Measurements from ENCODE around the gene ING5.

ING5 gene

DNA sequence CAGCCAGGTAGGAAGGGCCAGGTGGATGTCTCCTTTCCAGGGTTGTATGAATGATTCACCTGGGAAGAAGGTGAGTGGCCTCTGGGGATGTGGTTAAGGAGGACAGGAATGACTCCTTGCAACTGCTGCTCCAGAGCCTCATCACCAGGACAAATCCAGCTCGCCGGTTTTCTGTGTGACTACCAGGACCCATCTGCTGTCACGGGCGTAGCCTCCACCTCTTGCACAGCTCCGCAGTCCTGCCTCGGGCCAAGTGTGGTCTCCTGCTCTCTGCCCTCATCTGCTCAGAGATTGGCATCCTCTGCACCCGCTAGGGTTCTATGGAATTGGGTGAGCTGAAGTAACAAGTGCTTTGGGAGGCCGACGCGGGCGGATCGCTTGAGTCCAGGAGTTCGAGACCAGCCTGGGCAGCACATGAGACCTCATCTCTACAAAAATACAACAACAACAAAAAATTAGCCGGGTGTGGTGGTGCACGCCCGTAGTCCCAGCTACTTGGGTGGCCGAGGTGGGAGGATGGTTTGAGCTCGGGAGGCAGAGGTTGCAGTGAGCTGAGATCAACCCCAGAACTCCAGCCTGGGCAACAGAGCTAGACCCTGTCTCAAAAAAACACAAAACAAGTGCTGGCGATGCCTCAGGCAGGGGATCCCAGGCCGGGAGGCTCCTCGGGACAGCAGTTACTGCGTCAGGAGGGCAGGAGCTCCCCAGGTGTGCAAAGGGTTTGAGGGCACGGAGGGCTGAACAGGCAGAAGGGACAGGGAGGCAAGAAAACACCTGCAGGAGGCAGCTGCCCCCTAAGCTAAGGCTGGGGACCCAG lies 31.8 kb downstream of the ING5 start:
- H3K36me3 ChIP-seq (ENCODE audit: low read depth): 0 out of 2 replicates have a peak, but pooled peaks cover 5% of the 10 kb centered on the region
- no peaks in the 10 kb centered on the region for H3K27me3 ChIP-seq (ENCODE audit: insufficient read depth, poor library complexity, severe bottlenecking)
- DNase-seq (ENCODE audit: low spot score) (no peak), ATAC-seq (ENCODE audit: low read depth) (peak; percentile 56)
- peak overlapping the region; percentile 69 for H3K27ac ChIP-seq (ENCODE audit: poor library complexity, severe bottlenecking)
- TF ChIP-seq, protein P1, sequence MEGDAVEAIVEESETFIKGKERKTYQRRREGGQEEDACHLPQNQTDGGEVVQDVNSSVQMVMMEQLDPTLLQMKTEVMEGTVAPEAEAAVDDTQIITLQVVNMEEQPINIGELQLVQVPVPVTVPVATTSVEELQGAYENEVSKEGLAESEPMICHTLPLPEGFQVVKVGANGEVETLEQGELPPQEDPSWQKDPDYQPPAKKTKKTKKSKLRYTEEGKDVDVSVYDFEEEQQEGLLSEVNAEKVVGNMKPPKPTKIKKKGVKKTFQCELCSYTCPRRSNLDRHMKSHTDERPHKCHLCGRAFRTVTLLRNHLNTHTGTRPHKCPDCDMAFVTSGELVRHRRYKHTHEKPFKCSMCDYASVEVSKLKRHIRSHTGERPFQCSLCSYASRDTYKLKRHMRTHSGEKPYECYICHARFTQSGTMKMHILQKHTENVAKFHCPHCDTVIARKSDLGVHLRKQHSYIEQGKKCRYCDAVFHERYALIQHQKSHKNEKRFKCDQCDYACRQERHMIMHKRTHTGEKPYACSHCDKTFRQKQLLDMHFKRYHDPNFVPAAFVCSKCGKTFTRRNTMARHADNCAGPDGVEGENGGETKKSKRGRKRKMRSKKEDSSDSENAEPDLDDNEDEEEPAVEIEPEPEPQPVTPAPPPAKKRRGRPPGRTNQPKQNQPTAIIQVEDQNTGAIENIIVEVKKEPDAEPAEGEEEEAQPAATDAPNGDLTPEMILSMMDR (IDR thresholded peaks at IDR 0.05; ENCODE audit: poor library complexity, severe bottlenecking): no peak
- H3K4me1 ChIP-seq (ENCODE audit: insufficient read depth, poor library complexity, severe bottlenecking): peaks cover 22% of the 10 kb centered on the region
- peak overlapping the region; percentile 93 for H3K4me3 ChIP-seq (ENCODE audit: severe bottlenecking)
- H3K9me3 ChIP-seq (ENCODE audit: severe bottlenecking): no peaks in the 10 kb centered on the region

- ATAC-seq (ENCODE audit: low read depth) (no peak), DNase-seq (ENCODE audit: low spot score) (no peak)
- peaks cover 22% of the 10 kb centered on the region for H3K4me1 ChIP-seq (ENCODE audit: insufficient read depth, poor library complexity, severe bottlenecking)
- no peaks in the 10 kb centered on the region for H3K27me3 ChIP-seq (ENCODE audit: insufficient read depth, poor library complexity, severe bottlenecking)
- H3K9me3 ChIP-seq (ENCODE audit: severe bottlenecking): no peaks in the 10 kb centered on the region
- H3K27ac ChIP-seq (ENCODE audit: poor library complexity, severe bottlenecking): peak overlapping the region; percentile 69
- peak overlapping the region; percentile 93 for H3K4me3 ChIP-seq (ENCODE audit: severe bottlenecking)
- TF ChIP-seq, protein P1 (IDR thresholded peaks at IDR 0.05; ENCODE audit: poor library complexity, severe bottlenecking): no peak
- 0 out of 2 replicates have a peak, but pooled peaks cover 5% of the 10 kb centered on the region for H3K36me3 ChIP-seq (ENCODE audit: low read depth)
Observed at GRCh38 chr2:241734208-241734466, 32.3 kb downstream of the ING5 start.

DNA sequence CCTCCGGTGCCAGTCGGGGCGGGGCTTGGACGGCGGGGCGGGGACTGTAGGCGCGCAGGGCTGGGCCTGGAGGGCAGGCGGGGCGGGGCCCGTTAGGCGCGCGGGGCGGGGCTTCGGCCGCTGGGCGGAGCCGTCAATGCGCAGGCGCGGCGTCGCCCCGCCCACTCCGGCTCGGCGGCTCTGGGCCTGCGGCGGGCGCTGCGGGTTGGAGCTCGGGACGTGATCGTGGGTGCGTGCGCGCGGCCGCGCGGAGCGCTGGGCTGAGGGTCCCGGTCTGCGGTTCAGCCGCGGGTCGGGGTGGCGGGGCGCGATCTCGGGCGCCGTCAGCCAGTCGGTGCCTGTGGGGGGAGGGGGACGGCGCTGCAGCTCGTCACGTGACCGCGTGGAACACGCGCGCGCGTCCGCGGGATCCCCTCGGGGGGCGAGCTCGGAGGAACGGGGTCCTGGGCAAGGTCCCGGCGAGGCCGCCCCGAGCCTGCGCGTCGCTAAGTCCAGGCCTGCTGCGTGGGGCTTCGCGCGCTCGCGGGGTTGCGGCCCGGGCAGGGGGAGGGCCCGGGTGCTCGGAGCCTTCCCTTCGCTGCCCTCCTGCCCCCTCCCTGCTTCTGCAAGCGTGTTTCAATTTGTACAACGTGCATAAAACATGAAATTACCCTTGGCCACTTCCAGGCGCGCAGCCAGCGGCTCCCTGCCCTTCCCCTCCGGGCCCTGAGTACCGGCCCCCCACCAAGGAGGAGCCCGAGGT lies 32.8 kb downstream of the ING5 start, which contains the start of gene D2HGDH:
Gene D2HGDH (plus strand): TSS at position 164 of the 742 bp plus-strand sequence. CDS start 595 bp downstream, outside the sequence.
- no peaks in the 10 kb centered on the region for H3K9me3 ChIP-seq (ENCODE audit: severe bottlenecking)
- no peaks in the 10 kb centered on the region for H3K27me3 ChIP-seq (ENCODE audit: insufficient read depth, poor library complexity, severe bottlenecking)
- ATAC-seq (ENCODE audit: low read depth) (peak; percentile 65), DNase-seq (ENCODE audit: low spot score) (peak; percentile 88)
- H3K4me3 ChIP-seq (ENCODE audit: severe bottlenecking): peak within 1 kb of the TSS; percentile 93
- 0 out of 2 replicates have a peak, but pooled peaks cover 5% of the 10 kb centered on the region for H3K36me3 ChIP-seq (ENCODE audit: low read depth)
- TF ChIP-seq, protein P1 (IDR thresholded peaks at IDR 0.05; ENCODE audit: poor library complexity, severe bottlenecking): no peak
- peak within 1 kb of the TSS; percentile 69 for H3K27ac ChIP-seq (ENCODE audit: poor library complexity, severe bottlenecking)
- H3K4me1 ChIP-seq (ENCODE audit: insufficient read depth, poor library complexity, severe bottlenecking): peaks cover 22% of the 10 kb centered on the region

- Histone ChIP-seq H3K27me3 (ENCODE audit: insufficient read depth, poor library complexity, severe bottlenecking) (no peaks in the 10 kb centered on the region), H3K36me3 (ENCODE audit: low read depth) (0 out of 2 replicates have a peak, but pooled peaks cover 5% of the 10 kb centered on the region), H3K4me1 (ENCODE audit: insufficient read depth, poor library complexity, severe bottlenecking) (peaks cover 22% of the 10 kb centered on the region), H3K4me3 (ENCODE audit: severe bottlenecking) (peak overlapping the region; percentile 93), H3K27ac (ENCODE audit: poor library complexity, severe bottlenecking) (peak overlapping the region; percentile 49), H3K9me3 (ENCODE audit: severe bottlenecking) (no peaks in the 10 kb centered on the region)
- ATAC-seq (ENCODE audit: low read depth) (no peak), DNase-seq (ENCODE audit: low spot score) (no peak)
- TF ChIP-seq, protein P1 (IDR thresholded peaks at IDR 0.05; ENCODE audit: poor library complexity, severe bottlenecking): no peak
Observed at GRCh38 chr2:241736111-241736510, 34.3 kb downstream of the ING5 start.

Measured in RWPE2 (cell line).